HG03460 (cell line): Measurements from ENCODE around the gene CARD8.
"Not testable (repeated sequence)": the region's sequence is repeated elsewhere in the genome, so short reads cannot be mapped to it uniquely, and the experiment has no call there.

Experiments
- ATAC-seq: cut with Tn5 transposase; IDR thresholded peaks from one replicate; pipeline ENCODE4 v1.9.1; 2021; ENCODE audit not compliant: unreplicated experiment

Gene CARD8, protein sequence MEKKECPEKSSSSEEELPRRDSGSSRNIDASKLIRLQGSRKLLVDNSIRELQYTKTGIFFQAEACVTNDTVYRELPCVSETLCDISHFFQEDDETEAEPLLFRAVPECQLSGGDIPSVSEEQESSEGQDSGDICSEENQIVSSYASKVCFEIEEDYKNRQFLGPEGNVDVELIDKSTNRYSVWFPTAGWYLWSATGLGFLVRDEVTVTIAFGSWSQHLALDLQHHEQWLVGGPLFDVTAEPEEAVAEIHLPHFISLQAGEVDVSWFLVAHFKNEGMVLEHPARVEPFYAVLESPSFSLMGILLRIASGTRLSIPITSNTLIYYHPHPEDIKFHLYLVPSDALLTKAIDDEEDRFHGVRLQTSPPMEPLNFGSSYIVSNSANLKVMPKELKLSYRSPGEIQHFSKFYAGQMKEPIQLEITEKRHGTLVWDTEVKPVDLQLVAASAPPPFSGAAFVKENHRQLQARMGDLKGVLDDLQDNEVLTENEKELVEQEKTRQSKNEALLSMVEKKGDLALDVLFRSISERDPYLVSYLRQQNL

DNA sequence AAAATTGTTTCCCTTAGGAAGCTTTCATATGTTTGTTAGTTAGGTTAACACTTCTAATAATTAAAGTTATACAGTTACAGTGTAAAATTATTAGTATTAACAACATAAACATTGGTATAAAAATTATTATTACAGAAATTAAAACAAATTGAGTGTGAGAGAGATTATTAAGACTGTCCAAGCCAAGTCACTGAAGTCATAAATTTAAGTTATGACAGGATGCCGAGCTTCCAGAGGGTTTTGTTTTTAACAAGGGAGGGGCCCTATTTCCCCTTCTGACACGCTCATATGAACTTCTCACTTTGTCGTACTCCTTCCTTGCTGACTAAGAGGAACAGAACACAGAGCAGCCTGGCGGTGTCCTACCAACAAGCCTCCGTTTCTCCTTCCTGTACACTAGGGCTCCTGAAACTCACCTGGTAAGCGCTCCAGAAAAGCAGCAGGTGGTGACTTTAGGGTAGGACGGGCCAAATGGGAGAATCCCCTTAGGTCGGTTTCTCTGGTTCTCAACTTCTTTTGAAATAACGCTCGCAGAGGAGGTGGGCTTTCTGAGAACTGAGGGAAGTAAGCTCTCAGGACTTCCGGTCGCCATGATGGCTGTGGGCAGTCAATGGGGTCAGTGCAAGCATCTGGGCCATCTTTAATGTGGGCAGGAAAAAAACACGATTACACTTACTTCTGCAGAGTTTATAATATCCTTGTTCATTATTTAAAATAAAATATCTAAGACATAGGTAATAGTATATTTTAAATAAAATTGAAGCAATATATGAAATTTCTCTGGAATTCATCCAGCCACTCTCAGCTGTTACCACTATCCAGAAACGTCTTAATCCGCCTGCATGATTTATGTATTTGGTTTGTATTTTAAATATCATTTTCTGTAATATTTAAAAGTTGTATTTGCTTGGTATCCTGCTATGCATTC lies at the start of gene CARD8:
CARD8 (minus strand) TSS at position 537 of the 928 bp plus-strand sequence. CDS start 14,892 bp downstream, outside the sequence.
- peak; percentile 53 for ATAC-seq

DNA sequence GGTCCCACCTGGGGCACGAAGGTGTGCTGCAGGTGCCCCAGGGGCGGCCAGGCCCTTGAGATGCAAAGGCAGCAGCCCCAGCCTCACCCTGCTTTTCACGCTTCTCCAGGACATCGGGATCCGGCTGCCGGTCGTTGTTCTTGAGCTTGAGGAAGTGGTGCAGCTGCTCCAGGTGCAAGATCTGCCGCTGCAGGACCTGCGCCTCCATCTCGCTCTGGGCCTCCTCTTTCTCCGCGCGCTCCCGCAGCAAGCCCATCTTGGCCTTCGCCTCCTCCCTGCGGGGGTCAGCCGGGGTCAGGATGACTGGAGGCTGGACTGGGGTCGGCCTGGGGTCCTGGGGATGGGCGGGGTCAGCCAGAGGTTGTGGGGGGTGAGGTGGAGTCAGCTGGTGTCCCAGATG lies 48.2 kb upstream of the CARD8 start:
- no peak for ATAC-seq

DNA sequence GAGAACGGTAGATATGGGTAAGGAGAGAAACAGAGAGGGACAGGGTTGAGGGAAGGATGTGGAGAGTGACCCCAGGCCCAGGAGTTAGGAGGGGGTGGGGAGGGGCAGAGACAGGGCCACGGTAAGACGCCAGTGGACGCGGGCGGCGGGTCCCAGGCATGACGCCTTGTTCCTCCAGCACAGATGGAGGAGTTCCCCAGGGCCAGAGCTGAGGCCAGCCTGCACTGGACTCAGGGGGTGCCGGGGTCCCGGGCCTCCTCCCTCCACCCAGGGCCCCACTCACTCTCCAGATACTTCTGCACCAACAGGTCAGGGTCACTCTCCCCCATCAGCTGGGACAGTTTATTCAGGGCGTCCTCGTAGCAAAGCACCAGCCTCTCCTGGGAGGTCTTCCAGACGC lies 47.7 kb upstream of the CARD8 start:
- no peak for ATAC-seq

DNA sequence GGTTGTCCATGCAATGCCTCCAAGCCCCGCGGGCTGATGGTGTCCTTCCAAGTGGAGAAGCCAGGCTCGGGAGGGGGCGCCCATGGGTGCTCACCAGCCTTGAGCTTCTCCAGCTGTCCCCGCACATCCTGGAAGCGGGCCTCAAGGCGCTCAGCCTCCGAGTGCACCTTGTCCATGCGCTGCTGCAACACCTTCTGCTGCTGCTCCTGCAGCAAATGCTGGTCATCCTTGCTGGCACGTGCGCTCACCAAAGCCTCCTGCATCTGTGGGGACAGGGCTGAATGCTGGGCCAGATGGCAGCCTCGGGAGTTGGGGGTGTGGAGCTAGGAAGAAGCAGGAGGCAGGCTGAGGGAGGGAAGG lies 46.9 kb upstream of the CARD8 start:
- ATAC-seq, result no peak

DNA sequence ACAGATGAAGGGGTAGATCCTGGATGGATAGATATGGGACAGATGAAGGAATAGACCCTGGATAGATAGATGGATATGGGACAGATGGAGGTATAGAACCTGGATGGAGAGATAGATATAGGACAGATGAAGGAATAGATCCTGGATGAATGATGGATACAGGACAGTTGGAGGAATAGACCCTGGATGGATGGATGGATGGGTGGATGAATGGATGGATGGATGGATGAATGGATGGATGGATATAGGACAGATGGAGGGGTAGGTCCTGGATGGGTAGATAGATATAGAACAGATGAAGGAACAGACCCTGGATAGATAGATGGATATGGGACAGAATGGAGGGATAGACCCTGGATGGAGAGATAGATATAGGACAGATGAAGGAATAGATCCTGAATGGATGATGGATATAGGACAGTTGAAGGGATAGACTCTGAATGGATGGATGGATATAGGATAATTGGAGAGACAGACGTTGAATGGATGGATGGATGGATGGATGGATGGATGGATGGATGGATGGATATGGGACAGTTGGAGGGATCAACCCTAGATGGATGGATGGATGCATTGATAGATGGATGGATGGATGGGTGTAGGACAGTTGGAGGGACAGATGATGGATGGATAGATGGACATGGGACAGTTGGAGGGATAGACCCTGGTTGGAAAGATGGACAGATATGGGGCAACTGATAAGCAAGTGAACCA lies 46.3 kb upstream of the CARD8 start:
- no peak for ATAC-seq

DNA sequence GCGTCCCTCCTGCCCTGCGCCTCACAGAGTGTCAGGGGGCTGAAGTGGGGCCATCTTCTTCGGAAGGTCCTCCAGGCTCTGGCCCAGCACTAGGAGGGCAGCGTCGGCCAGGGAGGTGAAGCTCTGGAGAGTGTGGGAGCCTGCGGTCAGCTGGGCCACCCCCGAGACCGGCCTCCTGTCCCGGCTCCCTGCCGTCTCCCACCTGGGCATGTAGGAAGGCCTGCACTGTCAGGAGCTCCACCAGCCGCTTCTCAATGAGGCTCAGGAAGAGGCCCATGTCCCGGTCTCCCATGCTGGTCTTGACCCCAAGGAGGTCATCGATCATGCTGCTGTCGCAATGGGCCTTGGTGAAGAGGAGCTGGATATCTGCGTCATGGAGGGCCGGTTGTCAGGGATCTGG lies 42.3 kb upstream of the CARD8 start:
- ATAC-seq, result no peak

DNA sequence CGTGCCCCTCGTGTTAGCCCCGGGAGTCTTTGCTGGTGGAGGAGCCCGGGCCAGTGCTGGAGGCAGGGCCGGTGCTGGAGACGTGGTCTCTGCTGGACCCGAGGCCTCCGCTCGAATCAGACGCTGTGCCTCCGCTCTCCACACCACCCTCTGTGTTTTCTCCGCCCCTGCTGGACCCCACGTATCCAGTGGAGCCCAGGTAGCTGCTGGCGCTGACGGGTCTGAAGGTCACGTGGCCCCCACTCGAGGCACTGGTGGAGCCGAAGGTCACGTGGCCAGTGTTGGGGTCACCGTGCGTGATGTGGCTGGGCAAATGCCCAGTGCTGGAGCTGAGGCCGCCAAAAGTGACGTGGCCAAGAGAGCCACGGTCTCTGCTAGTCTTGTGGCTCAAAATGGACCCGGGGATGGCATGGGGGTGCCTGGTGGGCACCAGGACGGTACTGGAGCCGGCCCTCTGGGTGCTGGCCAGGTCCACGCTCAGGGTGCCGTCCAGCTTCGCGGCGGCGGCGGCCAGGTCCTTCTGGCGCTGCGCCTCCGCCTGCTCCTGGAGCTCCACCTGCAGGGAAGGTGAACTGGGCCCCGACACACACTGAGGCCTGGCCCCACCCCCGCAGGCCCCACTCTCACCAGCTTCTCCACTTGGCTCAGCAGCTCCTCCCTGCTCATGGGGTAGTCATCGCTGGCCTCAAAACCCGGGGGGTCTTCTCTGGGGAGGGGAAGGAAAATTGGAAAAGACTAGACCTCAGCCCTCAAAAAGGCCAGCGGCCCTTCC lies 41.4 kb upstream of the CARD8 start:
- ATAC-seq, result no peak

DNA sequence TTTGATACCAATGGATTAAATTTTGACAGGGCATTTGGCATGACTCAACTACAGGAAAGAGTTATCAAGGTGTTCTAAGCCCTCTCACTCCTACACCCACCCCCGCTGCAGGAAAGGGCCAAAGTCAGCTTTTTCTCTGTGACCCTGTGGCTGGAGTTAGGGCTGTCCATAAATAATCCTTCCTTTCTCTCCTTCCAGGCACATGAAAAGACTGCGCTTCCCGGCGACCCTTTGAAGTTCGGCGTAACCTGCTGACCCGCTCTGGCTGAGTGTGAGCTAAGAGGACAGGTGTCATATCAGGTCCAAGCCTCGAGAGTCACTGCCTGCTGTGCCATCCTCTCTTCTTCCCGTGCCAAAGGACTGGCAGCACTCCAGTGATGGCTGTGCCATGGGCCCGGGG lies 39.7 kb upstream of the CARD8 start:
- no peak for ATAC-seq

DNA sequence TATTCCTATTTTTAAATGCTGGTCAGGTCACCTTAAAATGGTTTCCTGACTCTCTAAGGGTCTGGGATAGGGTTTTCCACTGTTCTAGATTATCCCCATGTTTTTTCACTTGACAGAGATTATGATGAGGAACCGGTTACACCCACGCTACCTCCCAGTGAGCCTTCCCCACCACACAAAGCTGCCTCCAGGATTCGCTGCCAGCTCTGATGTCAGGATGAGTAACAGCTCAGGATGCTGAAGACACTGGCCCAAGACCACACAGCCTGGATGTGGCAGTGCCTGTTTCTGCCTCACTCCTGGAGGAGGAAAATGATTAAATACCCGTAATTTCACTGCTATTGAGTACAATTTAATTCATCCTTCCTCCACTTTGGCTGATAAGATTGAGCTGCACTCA lies 37.1 kb upstream of the CARD8 start:
- ATAC-seq, result no peak

DNA sequence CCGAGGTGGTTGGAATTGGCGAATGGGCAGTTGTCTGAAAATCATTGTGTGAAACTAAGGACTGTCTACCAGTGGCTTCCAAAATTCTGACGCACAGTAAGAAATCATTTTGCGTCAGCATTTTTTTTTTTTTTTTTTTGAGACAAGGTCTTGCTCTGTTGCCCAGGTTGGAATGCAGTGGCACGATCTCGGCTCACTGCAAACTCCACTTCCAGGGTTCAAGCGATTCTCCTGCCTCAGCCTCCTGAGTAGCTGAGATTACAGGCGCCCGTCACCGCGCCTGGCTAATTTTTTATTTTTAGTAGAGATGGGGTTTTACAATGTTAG lies 35.7 kb upstream of the CARD8 start:
- not testable (repeated sequence) for ATAC-seq

DNA sequence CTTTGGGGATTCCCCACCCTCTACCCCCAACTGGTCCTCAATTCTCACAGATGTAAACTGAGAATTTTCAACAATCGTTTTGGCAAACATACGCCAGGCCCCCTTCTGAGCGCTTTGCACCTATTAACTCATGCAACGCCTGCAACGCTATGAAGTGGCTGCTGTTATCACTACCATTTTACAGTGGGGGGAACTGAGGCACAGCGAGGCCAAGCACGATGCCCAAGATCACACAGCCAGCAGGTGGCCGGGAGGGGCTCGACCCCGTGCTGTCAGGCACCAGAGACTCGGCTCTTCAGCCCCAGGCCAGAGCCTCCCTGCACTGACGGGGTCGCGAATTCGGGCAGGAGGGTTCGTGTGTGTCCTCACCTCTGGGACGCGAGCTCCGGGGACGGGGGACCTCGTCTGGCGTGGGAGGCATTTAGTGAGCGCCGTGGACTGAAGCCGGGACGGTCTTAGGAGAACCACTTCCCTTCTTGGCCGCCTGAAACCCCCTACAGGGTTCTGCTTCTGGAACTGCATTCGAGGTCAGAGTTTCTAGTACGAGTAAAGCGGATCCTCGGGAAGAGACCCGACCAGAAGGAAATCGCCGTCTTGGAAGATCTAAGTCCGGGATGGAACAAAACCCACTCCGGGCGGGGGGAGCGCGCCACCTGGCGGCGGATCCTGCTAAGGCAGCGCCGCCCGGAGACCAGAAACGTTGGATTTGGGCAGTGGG lies 35.2 kb upstream of the CARD8 start:
- ATAC-seq, result no peak

DNA sequence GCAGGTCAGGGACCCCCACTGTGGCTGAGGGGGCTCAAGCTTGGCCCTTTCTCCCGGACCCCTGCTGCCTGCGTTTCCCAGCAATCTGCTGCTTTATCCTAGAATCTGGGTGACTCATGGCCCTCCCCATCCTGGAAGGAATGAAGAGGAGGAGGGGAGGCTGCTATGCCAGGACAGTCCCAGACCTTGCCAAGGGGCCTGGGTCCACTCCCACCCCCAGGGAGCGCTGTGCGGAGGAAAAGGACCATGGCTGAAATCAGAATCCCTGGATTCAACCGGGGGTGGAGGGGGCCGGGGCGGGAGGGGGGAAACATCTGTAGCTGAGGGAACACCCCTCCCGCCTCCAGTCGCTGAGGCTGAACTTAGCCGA lies 34.7 kb upstream of the CARD8 start:
- ATAC-seq, result no peak

DNA sequence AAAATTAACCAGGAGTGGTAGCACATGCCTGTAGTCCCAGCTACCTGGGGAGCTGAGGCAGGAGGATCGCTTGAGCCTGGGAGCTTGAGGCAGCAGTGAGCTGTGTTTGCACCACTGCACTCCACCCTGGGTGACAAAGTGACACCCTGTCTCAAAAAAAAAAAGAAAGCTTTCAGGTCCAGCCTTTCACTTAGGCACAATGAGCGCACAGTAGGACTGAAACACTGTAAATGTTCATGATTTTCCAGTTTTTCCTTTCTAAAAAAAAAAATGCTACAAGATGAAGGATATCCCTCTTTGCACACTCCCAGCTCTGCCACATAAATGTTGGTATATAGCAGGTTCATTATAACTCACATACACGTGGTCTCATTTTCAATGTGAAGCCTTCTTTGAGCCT lies 32.0 kb upstream of the CARD8 start:
- no peak for ATAC-seq

DNA sequence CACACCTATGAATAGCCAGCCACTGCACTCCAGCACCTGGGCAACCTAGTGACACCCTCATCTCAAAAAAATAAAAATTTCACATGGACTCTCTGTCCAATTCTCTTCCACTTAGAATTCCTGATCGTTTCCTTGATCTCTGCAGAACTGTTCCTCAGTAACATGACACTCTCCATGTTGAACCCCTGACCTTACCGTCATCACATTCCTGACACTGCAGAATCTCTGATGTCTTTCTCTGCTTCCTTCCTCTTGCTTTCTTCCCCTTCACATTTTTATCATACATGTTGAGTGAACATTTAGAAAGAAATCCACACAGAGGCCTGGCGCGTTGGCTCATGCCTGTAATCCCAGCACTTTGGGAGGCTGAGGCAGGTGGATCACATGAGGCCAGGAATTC lies 29.2 kb upstream of the CARD8 start:
- no peak for ATAC-seq

DNA sequence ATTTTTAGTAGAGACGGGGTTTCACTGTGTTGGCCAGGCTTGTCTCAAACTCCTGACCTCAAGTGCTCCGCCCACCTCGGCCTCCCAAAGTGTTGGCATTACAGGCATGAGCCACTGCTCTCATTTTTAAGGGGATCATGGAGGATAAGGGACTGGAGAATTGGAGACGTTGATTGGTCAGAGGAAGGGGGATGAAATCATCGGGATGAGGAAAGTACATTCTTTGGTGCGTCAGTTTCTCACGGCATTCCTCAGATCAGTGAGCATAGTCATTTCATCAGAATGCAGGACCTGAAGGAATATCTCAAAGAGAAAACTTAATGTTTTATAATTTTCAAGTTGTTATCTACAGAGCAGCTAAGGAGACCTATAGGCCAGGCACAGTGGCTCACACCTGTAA lies 28.2 kb upstream of the CARD8 start:
- ATAC-seq, result no peak

DNA sequence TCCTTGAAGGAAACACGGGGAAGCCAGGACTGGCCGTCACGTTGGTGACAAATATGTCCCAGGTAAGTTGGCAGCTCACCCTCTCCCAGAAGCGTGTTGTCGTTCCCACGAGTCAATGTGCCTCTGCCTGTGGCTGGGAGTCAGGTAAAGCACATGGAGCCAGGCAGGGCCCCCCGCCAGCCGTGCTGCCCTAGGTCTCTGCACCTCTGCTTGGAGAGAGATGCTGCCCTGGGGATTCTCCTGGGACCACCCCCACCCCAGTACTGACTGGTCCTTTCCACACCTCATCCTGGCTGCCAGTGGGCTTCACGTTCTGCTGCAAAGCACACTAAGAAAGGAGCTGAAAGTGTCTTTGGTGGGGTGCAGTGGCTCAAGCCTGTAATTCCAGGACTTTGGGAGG lies 24.0 kb upstream of the CARD8 start:
- no peak for ATAC-seq

DNA sequence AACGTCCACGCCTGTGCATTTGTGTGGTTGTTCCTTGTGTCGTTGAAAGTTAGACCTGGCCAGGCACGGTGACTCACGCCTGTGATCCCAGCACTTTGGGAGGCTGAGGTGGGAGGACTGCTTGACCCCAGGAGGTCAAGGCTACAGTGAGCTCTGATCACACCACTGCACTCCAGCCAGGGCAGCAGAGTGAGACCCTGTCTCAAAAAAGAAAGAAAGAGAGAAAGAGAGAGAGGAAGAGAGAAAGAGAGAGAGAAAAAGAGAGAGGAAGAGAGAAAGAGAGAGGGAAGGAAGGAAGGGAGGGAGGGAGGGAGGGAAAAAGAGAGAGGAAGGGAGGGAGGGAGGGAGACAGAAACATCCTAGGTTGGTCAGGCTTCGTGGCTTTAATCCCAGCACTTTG lies 19.2 kb upstream of the CARD8 start:
- ATAC-seq, result no peak

DNA sequence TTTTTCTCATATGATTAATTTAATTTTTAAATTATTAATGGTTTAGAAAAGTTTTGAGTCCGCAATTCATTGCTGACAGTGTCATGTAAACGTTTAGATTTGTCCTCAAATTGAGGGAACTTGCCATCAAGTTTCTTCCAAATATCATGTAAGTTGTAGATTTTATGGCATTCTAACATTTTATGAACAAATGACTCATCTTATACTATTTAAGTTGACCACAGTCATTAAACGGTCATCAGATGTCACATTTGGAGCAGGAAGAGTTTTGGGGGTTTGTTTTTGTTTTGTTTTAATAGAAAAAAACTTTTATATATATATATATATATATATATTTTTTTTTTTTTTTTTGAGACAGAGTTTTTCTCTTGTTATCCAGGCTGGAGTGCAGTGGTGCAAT lies 18.5 kb upstream of the CARD8 start:
- ATAC-seq, result no peak

DNA sequence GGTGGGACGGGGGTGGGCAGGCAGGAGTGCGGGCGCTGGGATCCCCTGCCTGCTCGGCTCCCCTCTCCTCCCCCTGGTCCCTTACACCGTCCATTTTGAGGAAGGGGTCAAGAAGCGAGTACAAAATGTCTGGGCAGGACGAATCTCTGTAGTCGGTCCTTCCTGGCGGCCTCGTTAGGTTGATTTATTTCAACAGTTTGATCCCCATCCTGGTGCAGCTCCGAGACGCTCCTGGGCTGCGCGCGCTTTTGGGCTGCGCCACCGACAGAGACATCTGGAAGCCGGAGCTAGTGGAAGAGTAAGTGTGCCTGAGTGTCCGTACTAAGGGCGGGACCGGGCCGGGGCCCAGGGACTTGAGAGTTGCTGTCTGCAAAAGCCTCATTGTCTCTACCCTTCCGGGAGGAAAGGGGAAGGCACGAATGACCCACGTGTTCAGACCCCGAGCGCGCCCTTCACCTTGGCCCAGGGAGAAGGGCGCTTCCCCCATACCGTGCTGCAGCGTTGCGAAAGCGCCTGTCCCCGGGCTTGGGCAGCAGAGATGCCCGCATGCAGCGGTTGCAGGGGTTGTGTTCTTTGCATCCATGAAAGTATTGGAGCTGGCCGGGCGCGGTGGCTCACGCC lies 15.9 kb upstream of the CARD8 start:
- ATAC-seq, result no peak

DNA sequence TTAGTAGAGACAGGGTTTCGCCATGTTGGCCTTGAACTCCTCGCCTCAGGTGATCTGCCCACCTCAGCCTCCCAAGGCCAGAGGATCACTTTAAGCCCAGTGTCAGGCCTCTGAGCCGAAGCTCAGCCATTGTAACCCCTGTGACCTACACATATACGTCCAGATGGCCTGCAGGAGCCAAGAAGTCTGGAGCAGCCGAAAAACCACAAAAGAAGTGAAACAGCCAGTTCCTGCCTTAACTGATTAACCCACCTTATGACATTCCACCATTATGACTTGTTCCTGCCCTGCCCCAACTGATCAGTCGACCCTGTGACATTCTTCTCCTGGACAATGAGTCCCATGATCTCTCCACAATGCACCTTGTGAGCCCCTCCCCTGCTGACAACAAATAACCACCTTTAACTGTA lies 13.9 kb upstream of the CARD8 start:
- not testable (repeated sequence) for ATAC-seq
